NCI-H524 treated with DMSO at 0.1 percent for 48 hours (cell line): ENCODE measurements around the gene CALU.

Source experiments
- DNase-seq: peaks from one replicate; lab custom pipeline; 2025; lab: John Stamatoyannopoulos, UW

The CALU gene

DNA sequence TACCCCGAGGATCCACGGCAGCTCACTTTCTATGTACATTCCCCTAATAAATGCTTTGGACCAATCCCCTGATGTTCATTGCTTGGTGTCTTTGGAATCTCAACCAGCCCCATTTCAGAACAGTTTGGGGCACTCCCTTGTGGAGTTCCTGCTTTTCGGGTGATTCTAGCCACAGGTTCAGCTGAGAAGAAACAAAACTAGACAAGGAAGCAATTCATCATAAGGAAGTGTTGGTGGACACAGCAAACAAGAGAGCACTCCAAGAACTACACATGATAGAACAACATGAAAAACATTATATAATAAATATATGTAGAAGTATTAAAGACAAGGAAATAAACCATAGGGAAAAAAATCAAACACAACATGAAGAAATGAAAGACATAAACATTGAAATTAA is 46.6 kb downstream of the CALU start:
- DNase-seq = no peak

- DNase-seq = no peak
These were observed 49.6 kb downstream of the CALU start for GRCh38 chr7:128788446-128789412.

GRCh38 chr7:128790315-128791041 is 51.3 kb downstream of the CALU start:
- DNase-seq = no peak

DNA sequence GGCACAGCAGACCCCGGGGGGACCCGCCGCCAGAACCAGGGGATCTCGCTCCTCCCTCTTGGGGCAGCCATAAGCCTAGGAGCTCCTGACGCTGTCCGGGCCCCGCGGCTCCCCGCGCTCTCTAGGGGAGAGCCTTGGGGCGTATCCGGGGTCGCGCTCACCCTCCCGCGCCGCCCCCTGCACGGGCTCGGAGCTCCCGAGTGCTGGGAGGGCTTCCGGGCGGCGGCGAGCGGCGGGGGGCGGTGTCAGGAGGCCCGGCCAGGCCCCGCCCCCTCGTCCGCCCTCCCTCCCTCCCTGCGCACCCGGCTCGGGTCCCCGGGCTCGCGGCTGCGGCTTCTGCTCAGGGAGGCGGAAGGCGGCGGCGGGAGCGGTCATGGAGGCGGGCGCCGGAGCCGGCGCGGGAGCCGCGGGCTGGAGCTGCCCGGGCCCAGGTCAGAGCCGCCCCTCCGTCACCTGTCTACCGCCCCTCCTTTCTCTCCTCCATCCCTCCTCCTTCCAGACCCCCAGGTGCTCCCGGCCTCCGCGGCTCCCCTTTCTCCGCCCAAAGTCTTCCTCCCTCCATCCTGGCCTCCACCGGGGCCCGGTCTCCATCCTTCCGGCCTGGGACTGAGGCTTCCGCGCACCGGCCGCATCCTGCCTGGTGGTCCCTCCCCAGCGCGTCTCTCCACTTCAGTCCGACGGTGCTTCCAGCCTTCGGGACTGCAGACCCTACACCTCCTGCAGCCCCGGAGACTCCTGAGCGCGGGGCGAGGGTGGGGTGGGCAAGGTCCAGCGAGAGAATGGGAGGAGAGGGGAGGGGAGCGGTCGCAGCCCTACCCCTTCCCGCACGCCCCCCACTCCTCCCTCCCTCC is 52.2 kb downstream of the CALU start, which contains the start of gene CCDC136:
CCDC136 (plus strand) TSS at position 848 of the 851 bp plus-strand sequence. CDS start 444 bp downstream, outside the sequence.
- DNase-seq = no peak

DNA sequence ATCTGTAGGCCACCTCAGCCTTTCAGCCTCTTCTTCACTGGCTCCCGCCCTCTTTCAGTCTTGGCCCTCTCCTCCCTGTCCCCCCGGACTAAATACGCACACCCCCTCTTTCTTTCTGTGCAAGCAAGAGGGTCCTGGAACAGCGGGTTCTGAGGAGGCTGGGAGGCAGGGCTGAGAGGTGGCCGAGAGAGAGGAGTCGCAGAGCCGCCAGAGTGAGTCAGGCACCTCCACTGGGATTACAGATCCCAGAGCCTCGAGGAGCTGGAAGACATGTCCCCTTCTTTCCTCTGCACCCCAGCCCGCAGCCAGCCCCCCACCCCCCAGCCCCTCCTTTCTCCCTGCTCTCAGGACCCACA is 52.8 kb downstream of the CALU start:
- no peak for DNase-seq

DNA sequence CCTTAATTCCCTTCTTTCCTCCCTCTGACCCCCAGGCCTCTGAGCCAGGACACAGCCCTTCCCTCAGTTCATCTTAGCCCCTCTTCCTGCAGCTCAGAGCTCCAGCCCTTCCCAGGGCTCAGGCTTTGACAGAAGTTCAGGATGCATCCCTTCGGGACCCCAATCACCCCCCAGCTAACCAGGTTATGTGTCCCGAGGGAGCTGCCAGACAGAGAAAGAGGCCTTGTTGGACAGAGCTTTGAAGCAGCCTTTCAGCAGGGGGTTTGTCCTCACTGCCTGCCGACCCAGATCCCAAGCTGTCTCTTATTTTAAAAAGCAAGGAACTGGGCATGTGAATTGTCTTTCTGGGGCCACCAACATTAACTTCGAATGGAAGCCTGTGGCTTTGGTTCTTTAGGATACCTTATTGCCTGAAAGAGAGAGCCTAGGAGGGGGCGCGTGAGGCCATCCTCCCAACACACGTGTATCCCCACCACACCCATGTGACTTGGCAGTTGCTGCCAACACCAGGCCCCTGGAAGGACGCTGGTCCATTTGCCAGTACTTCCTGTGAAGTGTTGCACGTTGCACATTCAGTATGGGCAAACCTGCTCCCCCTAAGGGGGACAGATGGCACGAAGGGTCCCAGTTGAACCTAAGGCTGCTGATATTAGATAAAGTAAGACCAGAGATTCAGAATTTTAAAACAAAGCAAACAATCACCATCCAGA is 53.5 kb downstream of the CALU start:
- no peak for DNase-seq

DNA sequence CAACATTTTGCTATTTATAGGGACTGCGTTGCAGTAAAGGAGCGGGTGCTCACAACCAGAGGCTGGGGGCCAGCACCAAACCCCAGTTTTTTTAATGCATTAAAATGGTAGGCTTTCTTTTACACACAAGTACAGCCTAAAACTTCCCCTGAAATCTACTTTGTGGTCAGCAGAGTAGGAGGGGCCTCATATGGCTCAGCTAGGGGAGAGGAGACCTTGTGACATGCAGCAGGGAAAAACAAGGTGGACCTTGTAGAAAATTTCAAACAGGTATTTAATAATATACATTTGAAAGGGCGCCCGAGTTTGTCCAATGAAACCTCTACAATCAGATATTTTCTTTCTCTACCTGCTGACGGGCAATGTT is 54.0 kb downstream of the CALU start:
- DNase-seq = no peak

- DNase-seq = no peak
These were observed 54.9 kb downstream of the CALU start for GRCh38 chr7:128794020-128794419.

DNA sequence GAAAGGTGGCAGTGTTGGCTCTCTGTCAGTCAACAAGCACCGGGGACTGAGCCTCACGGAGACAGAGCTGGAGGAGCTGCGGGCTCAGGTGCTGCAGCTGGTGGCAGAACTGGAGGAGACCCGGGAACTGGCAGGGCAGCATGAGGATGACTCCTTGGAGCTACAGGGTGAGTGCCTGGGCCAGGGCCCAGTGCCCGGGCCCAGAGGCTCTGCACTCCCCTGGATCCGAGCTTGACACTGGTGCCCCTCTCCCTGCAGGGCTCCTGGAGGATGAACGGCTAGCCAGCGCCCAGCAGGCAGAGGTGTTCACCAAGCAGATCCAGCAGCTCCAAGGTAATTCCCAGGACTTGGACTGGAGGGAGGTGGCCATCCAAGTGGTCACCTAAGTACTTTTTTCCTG is 55.3 kb downstream of the CALU start:
- no peak for DNase-seq

GRCh38 chr7:128795129-128795528 is 56.0 kb downstream of the CALU start:
- DNase-seq = no peak

- DNase-seq = no peak
These were observed 57.2 kb downstream of the CALU start for GRCh38 chr7:128796327-128796726.

DNA sequence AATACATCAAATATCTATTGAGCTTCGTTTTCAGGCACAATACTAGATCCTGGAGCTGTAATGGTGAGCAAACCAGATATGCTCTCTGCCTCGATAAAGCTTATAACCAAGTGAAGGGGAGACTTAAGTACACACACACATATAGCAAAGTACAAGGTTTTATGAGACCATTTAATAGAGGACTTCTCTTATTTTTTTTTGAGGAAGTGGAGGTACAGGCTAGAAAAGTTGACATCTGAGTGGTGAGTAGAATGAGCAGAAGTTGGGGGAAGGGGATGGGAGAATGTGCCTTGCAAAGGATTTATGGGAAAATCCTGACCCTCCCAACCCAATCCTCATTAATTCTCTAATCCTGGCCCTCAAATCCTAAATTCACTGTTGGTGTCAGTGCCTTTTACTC is 60.3 kb downstream of the CALU start:
- DNase-seq = no peak

DNA sequence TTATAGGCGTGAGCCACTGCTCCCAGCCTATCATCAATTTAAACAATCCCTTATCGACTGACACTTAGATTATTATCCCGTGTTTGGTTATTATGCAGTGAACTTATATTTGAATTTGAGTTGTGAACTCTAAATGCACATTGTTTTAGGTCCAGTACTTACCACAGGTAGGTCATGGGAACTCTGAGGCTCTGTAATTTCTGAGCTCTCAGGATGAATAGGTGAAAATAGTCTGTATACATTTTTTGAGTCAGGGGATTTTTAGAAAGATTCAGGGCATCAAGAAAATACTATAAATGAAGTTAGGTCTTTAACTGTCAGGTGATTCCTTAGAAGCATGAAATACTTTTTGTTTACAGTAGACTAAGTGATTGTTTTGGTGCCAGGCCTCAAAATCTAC is 61.4 kb downstream of the CALU start:
- DNase-seq = no peak

DNA sequence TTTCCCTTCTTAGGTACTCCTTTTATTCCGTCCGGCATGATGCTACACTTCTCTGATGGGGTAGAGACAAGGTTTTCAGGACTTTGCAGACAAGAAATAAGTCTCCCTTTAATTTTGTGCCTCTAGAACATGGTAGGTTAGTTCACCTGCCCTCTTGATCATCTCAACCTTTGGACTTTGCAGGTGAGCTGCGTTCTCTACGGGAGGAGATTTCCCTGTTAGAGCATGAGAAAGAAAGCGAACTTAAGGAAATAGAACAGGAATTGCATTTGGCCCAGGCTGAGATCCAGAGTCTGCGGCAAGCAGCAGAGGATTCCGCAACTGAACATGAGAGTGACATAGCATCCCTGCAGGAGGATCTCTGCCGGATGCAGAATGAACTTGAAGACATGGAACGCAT is 61.8 kb downstream of the CALU start:
- no peak for DNase-seq

DNA sequence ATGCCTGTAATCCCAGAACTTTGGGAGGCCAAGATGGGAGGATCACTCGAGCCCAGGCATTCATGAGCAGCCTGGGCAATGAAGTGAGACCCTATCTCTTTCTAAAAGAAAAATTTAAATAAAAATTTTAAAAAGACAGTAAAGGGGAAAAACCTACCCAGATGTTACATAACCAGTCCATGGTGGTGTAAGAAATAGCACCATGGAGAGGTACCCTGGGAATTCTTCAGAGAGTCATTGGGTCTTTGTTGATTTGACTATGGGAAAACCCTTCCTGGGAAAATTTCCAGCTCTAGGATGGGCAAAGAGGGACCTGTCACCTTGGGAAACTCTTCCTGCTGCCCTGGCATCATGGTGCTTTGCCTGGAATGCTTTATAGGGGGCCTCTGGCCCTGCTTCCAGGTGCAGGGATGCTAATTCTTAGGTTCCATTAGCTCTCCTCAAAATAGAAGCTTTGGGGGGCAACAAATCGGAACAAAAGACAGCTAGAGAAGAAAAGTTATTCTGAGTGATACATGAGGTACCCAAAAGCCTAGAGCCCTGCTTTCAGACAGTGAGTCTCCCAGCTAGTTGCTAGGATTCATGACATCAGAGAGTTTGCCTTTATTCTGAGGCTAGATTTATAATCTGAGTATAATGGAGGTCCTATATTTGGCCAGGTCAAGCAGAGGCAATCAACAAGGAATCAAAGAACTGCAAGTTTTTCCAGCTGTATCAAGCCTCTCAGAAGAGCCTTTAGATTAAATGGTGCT is 62.7 kb downstream of the CALU start:
- DNase-seq = no peak

DNA sequence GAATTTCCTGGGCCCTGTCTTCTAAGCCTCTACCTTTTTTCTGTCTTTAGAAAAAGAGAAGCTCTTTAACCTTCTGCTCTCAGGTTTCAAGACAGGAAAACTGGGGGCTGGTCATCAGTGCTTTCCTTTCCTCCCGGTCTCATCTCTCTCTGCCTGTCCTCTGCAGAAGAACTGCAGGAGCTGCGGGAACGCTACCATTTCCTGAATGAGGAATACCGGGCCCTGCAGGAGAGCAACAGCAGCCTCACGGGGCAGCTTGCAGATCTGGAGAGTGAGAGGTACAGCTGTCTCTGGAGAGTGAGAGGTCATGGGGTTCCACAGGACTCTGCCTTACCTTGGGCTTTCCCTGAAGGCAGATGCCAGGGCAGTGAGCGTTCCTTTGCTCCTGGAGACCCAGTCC is 65.3 kb downstream of the CALU start:
- no peak for DNase-seq

DNA sequence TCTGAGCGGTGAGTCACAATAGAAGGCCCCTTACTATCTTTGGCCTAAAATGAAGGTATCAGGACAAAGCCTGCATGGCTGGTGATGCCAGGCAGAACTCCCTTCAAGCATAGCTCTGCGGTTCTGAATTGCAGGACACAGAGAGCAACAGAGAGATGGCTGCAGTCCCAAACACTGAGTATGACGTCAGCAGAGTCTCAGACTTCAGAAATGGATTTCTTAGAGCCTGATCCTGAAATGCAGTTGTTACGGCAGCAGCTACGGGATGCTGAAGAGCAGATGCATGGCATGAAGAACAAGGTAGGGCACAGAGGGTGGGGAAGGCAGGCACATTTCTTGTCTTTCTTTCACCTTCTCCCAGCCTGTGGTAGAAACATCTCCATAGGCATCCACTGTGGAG is 66.1 kb downstream of the CALU start:
- no peak for DNase-seq

DNA sequence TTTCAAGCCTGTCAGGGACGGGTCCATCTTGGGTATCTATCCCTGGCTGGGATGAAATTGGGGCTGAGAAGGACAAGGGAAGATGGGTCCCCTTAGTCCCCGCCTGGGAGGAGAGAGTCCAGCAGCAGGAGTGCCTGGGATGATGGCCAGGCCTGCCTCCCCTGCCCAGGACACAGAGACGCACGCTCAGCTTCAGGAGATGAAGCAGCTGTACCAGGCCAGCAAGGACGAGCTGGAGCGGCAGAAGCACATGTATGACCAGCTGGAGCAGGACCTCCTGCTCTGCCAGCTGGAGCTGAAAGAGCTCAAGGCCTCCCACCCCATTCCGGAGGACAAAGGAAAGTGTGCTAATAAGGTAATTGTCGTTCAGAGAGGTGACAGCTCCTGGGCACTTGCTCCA is 68.0 kb downstream of the CALU start:
- no peak for DNase-seq

DNA sequence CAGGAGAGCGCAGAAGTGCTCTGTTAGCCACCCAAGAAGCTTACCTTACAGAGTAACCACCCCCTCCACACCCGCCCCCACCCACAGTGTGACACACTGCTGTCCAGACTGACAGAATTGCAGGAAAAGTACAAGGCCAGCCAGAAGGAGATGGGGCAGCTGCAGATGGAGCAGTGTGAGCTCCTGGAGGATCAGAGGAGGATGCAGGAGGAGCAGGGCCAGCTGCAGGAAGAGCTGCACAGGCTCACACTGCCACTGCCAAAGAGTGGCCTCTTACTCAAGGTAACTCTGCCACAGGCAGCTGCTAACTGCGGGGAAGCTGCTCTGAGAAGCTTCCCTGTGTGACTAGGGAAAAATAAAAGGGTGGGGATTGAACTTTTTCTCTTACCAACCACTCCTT is 70.2 kb downstream of the CALU start:
- no peak for DNase-seq

GRCh38 chr7:128810473-128810872 is 71.3 kb downstream of the CALU start:
- DNase-seq = no peak

DNA sequence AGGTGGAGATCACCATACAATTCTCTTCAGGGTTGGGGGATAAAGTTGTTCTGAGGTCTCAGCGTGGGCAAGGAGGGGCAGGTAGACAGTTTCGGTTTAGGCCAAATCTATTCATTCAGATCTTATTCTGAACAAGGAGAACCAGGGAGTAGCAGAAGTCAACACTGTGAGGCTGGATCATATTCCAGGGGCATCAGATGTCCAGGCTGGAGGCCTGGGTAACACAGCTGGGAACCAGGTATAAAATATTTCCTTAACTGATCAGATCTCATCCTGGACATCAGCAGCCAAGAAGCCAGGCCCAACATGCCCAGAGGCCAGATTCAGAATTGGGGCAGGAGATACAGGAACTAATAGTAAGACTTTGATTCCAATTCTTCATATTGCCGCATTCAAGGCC is 71.8 kb downstream of the CALU start:
- no peak for DNase-seq
